ENCODE measurements around the gene THSD7A.

GRCh38 chr7:11751315-11751714 is 80.7 kb downstream of the THSD7A start:
- no peak for TF ChIP-seq CTCF (conservative IDR thresholded peaks at IDR 0.05)
- no peak for TF ChIP-seq EZH2 (IDR thresholded peaks at IDR 0.05; ENCODE audit: low read depth)
